Activated naive CD8-positive, alpha-beta T cell treated with anti-CD3 and anti-CD28 coated beads, Interleukin-2, amount 10 ng/mL, durations not matched to agents 7 days and 5 days (primary cell): Measurements from ENCODE around the gene KLF1. TPM values are rescaled to one million over a fixed set of nuclear protein-coding genes. Genes with fewer than 3 reads are reported as not detected.
A peak's percentile ranks its signal among the peaks of the same experiment; 100 is the strongest.
"Not testable (repeated sequence)": the region's sequence is repeated elsewhere in the genome, so short reads cannot be mapped to it uniquely, and the experiment has no call there.

Experiments
- ATAC-seq: fragments of 150-1000 bp; cut with Tn5 transposase; one replicate; pipeline ENCODE4 v1.10.0; 2021; ENCODE audit warnings: low read depth, moderate library complexity
- POLR2A ChIA-PET: fragments of 350-600 bp; sonication (Branson Sonifier 250); formaldehyde crosslinking; loops from one replicate; lab custom pipeline; 2021; ENCODE audit warnings: antibody characterized with exemption; lab: Charles Lee
- DNase-seq: peaks from one replicate; pipeline ENCODE4 v3.0.0; 2021
- H3K27ac Mint-ChIP-seq: one replicate; pipeline ENCODE4 v1.8.0; 2022; ENCODE audit warnings: mild to moderate bottlenecking, mixed read lengths
- H3K27me3 Mint-ChIP-seq: one replicate; pipeline ENCODE4 v1.8.0; 2022; ENCODE audit warnings: mild to moderate bottlenecking, moderate library complexity, mixed read lengths
- H3K36me3 Mint-ChIP-seq: one replicate; pipeline ENCODE4 v1.8.0; 2021; ENCODE audit warnings: mild to moderate bottlenecking, mixed read lengths
- H3K4me1 Mint-ChIP-seq: one replicate; pipeline ENCODE4 v1.8.0; 2021; ENCODE audit warnings: mixed read lengths
- H3K4me3 Mint-ChIP-seq: one replicate; pipeline ENCODE4 v1.8.0; 2022; ENCODE audit warnings: mild to moderate bottlenecking, moderate library complexity, mixed read lengths
- H3K9me3 Mint-ChIP-seq: one replicate; pipeline ENCODE4 v1.8.0; 2021; ENCODE audit warnings: mixed read lengths
- total RNA-seq, 2 experiments: library from RNA; stranded (reverse); gene quantifications; one replicate each; pipeline ENCODE4 v1.2.3, GENCODE V29; 2021

The KLF1 gene
- under 1 TPM in 1 of 2 experiments, not detected in 1; 0.19 TPM for total RNA-seq

DNA sequence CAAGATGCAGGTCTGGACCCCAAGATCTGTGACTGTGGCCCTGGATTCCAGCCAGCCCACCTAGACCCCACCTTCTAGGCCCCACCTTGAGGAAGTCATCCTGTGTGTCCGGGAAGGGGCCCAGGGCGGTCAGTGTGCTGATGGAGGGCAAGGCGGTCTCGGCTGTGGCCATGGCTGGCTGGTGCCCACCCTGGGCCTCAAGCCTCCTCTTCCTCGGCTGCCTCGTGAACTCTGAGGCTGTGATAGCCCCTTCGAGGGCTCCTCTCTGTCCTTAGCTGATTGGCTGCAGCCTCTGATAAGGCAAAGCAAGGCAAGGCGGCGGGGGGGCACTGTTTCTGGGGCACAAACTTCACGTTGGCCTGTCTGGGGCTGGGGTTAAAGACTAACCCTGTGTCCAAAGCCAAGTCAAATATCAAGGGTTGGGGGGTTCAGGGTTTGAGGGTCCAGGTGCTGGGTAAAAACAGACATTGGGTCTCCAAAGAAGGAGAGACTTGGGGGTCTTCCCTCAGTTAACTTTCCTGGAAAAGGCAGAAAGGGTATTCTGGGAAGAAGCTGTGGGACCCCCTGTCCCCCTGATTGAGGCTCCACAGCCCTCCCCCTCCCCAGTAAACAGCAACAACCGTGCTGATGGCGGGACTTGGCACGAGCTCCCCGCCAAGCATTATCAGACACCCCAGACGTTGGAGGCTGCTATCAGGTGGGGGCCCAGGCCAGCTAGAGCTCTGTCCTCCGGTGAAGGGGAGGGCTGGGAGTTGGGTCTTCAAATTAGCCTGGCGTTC is at the start of gene KLF1:
Gene KLF1, minus strand, starts transcription at position 233 of the 779 bp plus-strand sequence. Its CDS starts 61 bp downstream, at position 172.
- POLR2A ChIA-PET = interaction anchor here (0.6 to 1.3 kb wide), 4 partner anchors 11 to 79 kb away, joined by 3 read pairs; partner anchors contain the start of gene FARSA
- peaks cover 5% of the 10 kb centered on the region for H3K36me3 Mint-ChIP-seq
- DNase-seq (no peak), ATAC-seq (no peak)
- H3K27me3 Mint-ChIP-seq = peaks cover 4% of the 10 kb centered on the region
- peaks cover 2% of the 10 kb centered on the region for H3K9me3 Mint-ChIP-seq
- H3K4me1 Mint-ChIP-seq = peaks cover 30% of the 10 kb centered on the region
- H3K4me3 Mint-ChIP-seq = peak within 1 kb of the TSS; percentile 47
- H3K27ac Mint-ChIP-seq = peak within 1 kb of the TSS; percentile 16

DNA sequence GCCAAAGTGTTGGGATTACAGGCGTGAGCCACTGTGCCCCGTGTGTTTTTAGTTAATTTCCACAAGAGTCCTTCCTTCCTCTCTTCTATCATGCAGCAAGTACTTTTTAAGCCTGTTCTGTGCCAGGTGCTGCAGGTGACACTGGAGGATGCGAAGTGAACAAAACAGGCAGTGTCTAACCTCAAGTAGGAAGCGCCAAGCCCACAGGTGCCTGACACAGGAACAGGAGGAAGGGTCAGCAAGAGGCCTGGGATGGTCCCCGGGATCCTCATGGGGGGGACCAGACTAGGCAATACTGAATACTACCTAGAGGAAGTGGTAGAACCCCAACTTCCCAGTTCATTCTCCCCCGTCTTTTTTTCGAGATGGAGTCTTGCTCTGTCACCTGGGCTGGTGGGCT is 49.6 kb upstream of the KLF1 start:
- H3K4me3 Mint-ChIP-seq = peak overlapping the region; percentile 57
- ATAC-seq = no peak

DNA sequence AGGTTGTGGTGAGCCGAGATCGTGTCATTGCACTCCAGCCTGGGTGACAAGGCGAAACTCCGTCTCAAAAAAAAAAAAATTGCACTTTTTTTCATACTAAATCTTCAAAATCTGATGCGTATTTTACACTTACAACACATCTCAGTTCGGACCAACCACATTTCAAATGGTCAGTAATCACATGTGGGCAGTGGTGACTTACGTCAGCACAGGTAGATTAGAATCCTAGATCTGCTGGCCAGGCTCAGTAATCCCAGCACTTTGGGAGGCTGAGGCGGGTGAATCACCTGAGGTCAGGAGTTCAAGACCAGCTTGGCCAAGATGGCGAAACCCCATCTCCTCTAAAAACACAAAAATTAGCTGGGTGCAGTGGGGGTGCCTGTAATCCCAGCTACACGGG is 48.1 kb upstream of the KLF1 start:
- POLR2A ChIA-PET = interaction anchor here (0.7 kb wide), 1 partner anchor 18 kb away, joined by 3 read pairs; no protein-coding TSS in a partner anchor
- H3K36me3 Mint-ChIP-seq = peaks cover 27% of the 10 kb centered on the region
- H3K4me1 Mint-ChIP-seq = peaks cover 45% of the 10 kb centered on the region
- ATAC-seq (no peak), DNase-seq (no peak)
- no peaks in the 10 kb centered on the region for H3K27me3 Mint-ChIP-seq
- H3K27ac Mint-ChIP-seq = no peak overlapping the region
- H3K9me3 Mint-ChIP-seq = no peaks in the 10 kb centered on the region
- no peak overlapping the region for H3K4me3 Mint-ChIP-seq

More for the DNA sequence above, 49.6 kb upstream of the KLF1 start:
- Mint-ChIP-seq H3K27me3 (no peaks in the 10 kb centered on the region), H3K9me3 (no peaks in the 10 kb centered on the region), H3K36me3 (peaks cover 40% of the 10 kb centered on the region), H3K27ac (peak overlapping the region; percentile 77), H3K4me1 (peaks cover 52% of the 10 kb centered on the region)
- no peak for DNase-seq
- POLR2A ChIA-PET = interaction anchor here (0.6 to 3.3 kb wide), 7 partner anchors 10 to 971 kb away, joined by 3 to 25 read pairs (median 8); partner anchors contain the start of genes DNASE2, GCDH and SYCE2

DNA sequence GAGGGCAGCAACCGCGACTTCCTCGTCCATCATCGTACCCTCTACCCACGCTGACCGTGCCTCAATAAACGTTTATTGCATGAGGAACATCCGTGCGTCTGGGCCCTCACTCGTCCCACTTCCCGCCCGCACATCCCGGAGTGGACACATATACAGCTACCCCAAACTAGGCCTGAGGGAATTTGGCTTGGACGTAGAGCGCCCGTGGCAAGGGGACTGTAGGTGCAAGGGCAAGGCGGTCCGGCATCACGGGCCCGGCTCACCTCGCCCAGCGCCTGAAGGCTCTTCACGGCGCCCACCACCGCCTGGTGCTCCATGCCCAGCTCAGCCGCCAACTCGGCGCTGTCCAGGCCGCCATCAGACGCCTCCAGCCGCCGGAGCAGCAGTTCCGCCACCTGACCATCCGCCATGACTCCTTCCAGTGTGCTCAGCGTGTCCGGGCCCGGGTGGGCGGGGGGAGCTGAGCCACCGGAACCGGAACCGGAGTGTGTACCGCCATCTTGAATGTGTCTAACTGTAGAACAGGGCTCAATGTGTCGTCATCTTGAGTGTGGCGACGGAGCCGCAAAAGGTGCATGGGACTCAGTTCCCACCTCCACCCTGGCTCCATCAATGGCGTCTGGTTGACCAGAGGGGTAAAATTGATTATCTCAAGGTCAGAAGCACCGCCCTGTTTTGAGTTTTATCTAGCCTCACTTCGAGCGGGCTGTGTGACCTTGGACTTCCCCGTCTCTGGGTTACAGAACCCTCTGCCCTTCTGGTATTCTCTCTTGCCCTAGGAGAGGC is 46.5 kb upstream of the KLF1 start, which contains the start of gene FARSA:
Gene FARSA, minus strand, starts transcription at position 425 of the 786 bp plus-strand sequence. Its CDS starts 15 bp downstream, at position 410.
- H3K4me1 Mint-ChIP-seq = peaks cover 36% of the 10 kb centered on the region

DNA sequence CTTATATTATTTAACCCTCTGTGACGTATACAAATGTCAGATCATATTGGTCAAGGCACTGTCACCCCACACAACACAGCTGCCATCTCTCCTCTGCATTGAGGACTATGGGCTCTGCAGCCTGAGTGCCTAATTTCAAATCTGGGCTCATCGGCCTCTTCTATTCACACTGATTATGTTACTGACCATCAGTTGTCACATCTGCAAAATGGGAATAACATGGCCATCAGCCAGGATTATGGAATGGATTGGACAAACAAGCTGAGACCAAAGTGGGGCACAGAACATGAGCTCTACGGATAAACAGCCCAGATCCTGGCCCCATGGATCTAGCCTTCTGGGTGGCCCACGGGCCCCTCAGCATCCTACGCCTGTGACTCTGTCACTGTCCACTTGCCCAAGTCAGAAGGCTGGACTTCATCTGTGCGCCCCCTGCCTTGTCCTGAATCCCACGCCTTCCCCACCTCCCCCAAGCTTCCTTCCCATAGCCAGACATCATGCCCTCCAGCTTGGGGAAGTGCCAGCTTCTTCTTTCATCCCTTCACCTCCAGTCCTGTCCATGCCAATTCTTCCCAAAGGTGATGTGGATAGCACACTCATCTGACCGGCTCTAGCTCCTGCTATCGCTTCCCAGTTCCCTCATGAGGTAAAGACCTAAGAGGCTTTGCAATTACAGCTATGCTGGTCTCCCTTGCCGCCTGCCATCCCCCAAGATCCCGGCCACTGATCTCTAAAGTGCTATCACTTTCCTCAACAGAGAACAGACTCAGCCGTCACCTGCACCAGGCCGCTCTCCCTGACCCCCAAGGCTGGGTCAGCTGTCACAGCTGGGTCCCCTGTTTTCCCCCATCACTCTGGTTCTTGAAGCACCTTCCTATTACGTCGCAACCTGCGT is 45.6 kb upstream of the KLF1 start:
- H3K27ac Mint-ChIP-seq = peak overlapping the region; percentile 97
- DNase-seq (no peak), ATAC-seq (no peak)
- peaks cover 23% of the 10 kb centered on the region for H3K36me3 Mint-ChIP-seq
- peak overlapping the region; percentile 98 for H3K4me3 Mint-ChIP-seq
- POLR2A ChIA-PET = interaction anchor here (0.6 to 3.3 kb wide), 13 partner anchors 11 to 157 kb away, joined by 3 to 23 read pairs (median 7); partner anchors contain the start of genes DNASE2, GCDH, RAD23A and SYCE2
- no peaks in the 10 kb centered on the region for H3K9me3 Mint-ChIP-seq
- peaks cover 33% of the 10 kb centered on the region for H3K4me1 Mint-ChIP-seq
- H3K27me3 Mint-ChIP-seq = no peaks in the 10 kb centered on the region

More for the DNA sequence above, 46.5 kb upstream of the KLF1 start, which contains the start of gene FARSA:
- H3K36me3 Mint-ChIP-seq = peaks cover 19% of the 10 kb centered on the region
- H3K27ac Mint-ChIP-seq = peak within 1 kb of the TSS; percentile 97
- POLR2A ChIA-PET = interaction anchor here (0.7 to 3.3 kb wide), 12 partner anchors 12 to 63 kb away, joined by 3 to 23 read pairs (median 7); partner anchors contain the start of genes DNASE2, GCDH, RAD23A and SYCE2
- DNase-seq = peak; percentile 76
- H3K9me3 Mint-ChIP-seq = no peaks in the 10 kb centered on the region
- ATAC-seq = peak; percentile 54
- H3K4me3 Mint-ChIP-seq = peak within 1 kb of the TSS; percentile 98
- no peaks in the 10 kb centered on the region for H3K27me3 Mint-ChIP-seq

DNA sequence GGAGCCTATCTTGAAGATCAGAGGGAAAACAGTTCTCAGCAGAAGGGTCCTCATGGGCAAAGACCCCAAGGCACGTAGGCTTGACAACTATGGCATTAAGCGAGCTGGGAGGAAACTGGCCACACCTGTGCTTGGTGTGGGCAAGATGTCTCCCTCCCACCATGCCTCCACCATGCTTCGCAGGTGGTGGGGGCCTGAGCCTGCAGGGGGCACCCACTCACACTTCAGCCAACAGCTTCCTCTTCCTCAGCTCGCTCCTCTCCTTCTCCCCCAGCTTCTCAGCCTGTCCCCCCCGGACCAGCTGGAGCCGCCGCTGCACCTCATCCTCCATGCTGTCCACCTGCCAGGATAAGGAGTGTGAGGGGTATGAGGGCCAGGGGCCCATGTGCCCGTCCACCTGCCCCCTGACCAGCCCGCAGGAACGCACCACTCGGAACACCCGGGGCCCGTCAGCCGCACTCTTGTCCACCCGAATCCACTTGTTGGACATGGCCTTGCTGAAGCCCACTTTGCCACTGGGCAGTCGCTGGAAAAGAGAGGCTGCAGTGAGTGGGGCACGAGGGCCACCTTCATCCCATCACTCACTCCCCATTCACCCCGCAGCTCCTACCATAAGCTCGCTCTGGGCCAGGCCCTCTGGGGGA is 43.1 kb upstream of the KLF1 start:
- peaks cover 19% of the 10 kb centered on the region for H3K4me1 Mint-ChIP-seq
- no peaks in the 10 kb centered on the region for H3K9me3 Mint-ChIP-seq
- H3K36me3 Mint-ChIP-seq = peaks cover 33% of the 10 kb centered on the region
- ATAC-seq = no peak
- POLR2A ChIA-PET = interaction anchor here (0.8 to 1.4 kb wide), 3 partner anchors 9 to 39 kb away, joined by 3 to 5 read pairs (median 3); partner anchors contain the start of genes GCDH and SYCE2
- no peak for DNase-seq
- peak overlapping the region; percentile 43 for H3K27ac Mint-ChIP-seq
- H3K27me3 Mint-ChIP-seq = no peaks in the 10 kb centered on the region
- no peak overlapping the region for H3K4me3 Mint-ChIP-seq

DNA sequence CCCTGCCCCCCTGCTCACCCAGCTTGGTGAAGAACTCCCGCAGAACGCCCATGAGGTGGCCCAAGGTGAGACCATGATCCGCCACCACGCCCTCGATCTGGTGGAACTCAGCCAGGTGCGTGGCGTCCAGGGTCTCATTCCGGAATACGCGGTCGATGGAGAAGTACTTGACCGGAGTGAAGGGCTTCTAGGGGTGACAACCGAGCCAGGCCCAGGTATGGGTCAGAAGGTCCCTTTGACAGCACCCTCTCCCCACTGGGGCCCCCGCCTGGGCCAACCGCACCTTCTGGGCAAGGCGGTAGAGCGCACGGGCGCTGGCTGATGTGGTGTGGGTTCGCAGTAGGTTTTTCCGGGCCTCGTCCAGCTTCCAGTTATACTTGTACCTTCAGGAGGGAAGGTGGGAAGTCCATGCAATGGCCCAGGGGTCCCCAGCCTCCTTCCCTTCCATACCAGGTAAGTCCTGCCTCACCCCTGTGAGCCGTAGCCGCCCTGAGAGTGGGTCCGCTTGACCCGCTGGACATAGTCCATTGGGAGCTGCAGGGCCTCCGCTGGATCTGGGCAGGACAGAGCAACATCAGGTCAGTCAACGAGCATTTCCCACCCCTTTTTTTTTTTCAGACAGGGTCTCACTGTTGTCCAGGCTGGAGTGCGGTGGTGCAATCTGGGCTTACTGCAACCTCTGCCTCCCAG is 37.8 kb upstream of the KLF1 start:
- Mint-ChIP-seq H3K4me3 (no peak overlapping the region), H3K27me3 (no peaks in the 10 kb centered on the region), H3K36me3 (peaks cover 33% of the 10 kb centered on the region), H3K27ac (no peak overlapping the region), H3K4me1 (peaks cover 4% of the 10 kb centered on the region), H3K9me3 (no peaks in the 10 kb centered on the region)
- no peak for ATAC-seq
- no peak for DNase-seq
- POLR2A ChIA-PET = interaction anchor here (1.3 to 1.6 kb wide), 2 partner anchors 11 to 13 kb away, joined by 3 read pairs; no protein-coding TSS in a partner anchor

DNA sequence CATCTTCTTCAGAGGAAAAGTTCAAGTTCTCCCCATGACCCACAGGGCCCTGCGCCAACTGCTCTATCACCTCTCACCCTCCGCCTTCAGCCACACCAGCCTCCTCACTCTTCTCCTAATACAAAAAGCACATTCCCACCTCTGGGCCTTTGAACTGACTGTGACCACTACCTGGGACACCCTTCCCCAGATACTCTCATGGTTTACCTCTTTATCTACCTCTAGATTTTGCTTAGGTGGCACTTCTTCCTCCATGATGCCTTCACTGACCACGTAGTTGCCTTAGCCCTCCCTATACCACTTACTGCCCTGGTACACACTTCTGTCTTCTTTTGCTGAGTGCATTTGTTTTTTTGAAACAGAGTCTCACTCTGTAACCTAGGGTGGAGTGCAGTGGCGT is 36.0 kb upstream of the KLF1 start:
- no peaks in the 10 kb centered on the region for H3K9me3 Mint-ChIP-seq
- H3K27ac Mint-ChIP-seq = no peak overlapping the region
- no peaks in the 10 kb centered on the region for H3K27me3 Mint-ChIP-seq
- no peak overlapping the region for H3K4me3 Mint-ChIP-seq
- POLR2A ChIA-PET = interaction anchor here (1.6 kb wide), 1 partner anchor 9 kb away, joined by 3 read pairs; no protein-coding TSS in a partner anchor
- H3K4me1 Mint-ChIP-seq = peaks cover 10% of the 10 kb centered on the region
- peaks cover 24% of the 10 kb centered on the region for H3K36me3 Mint-ChIP-seq
- ATAC-seq (no peak), DNase-seq (no peak)

DNA sequence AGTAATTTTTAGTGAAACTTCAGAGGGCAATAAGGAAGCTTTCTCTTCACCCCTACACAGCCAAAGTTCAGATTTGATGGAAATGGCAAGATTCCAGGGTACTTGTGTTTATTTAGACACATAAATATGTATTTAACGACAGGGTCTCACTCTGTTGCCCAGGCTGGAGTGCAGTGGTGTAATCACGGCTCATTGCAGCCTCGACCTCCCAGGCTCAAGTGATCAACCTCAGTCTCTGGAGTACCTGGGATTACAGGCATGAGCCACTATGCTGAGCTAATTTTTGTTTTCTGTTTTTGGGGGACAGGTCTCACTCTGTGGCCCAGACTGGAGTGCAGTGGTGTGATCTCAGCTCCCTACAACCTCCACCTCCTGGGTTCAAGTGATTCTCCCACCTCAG is 34.0 kb upstream of the KLF1 start:
- no peak overlapping the region for H3K4me3 Mint-ChIP-seq
- no peak for DNase-seq
- no peaks in the 10 kb centered on the region for H3K9me3 Mint-ChIP-seq
- H3K4me1 Mint-ChIP-seq = peaks cover 10% of the 10 kb centered on the region
- no peak for ATAC-seq
- H3K27me3 Mint-ChIP-seq = no peaks in the 10 kb centered on the region
- peak overlapping the region; percentile 60 for H3K27ac Mint-ChIP-seq
- peaks cover 18% of the 10 kb centered on the region for H3K36me3 Mint-ChIP-seq
- POLR2A ChIA-PET = interaction anchor here (0.7 to 1.9 kb wide), 5 partner anchors 10 to 101 kb away, joined by 3 to 8 read pairs (median 5); partner anchors contain the start of gene CALR

DNA sequence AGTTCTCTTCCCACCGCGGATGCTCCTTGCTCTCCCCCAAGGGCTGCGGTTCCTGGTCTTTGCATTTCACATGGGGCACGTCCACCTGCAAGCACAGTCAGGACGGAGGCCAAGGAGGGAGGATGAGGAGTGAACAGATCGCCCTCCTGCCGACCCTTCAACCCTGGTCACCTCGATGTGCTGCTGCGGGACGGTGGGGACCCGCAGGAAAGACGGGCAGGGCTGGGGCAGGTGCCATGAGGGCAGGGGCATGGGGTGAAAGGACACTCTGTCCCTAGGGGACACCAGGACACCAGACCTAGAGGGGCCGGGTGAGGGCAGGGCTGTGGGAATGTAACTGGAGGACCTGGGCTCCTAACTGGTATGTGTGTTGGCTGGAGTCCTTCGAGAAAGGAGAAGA is 31.3 kb upstream of the KLF1 start:
- Mint-ChIP-seq H3K4me3 (peak overlapping the region; percentile 64), H3K27me3 (no peaks in the 10 kb centered on the region), H3K4me1 (peaks cover 28% of the 10 kb centered on the region), H3K27ac (peak overlapping the region; percentile 87), H3K9me3 (no peaks in the 10 kb centered on the region), H3K36me3 (peaks cover 7% of the 10 kb centered on the region)
- POLR2A ChIA-PET = interaction anchor here (1.0 to 1.4 kb wide), 3 partner anchors 8 to 47 kb away, joined by 3 read pairs; no protein-coding TSS in a partner anchor
- DNase-seq (no peak), ATAC-seq (no peak)

DNA sequence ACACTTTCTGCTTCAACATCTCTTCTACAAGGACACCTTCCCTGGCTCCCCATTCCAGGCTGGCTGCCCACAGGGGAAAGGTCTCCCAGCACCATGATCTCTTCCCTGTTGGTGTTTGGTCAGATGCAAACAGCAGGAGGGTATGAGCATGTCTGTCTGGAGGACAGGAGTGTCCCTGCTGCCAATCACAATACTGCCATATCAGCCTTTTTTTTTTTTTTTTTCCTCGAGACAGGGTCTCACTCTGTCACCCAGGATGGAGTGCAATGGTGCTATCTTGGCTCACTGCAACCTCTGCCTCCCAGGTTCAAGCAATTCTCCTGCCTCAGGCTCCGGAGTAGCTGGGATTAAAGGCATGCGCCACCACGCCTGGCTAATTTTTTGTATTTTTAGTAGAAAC is 28.9 kb upstream of the KLF1 start:
- not testable (repeated sequence) for H3K4me3 Mint-ChIP-seq, H3K27me3 Mint-ChIP-seq, H3K36me3 Mint-ChIP-seq, DNase-seq, ATAC-seq, H3K9me3 Mint-ChIP-seq
- POLR2A ChIA-PET = interaction anchor here (0.5 to 3.6 kb wide), 3 partner anchors 17 to 140 kb away, joined by 4 to 25 read pairs (median 18); partner anchors contain the start of genes CALR and FARSA
- Mint-ChIP-seq H3K27ac (peak overlapping the region; percentile 61), H3K4me1 (peaks cover 31% of the 10 kb centered on the region)
